NCI-H1436 (cell line): Measurements from ENCODE around the gene TNFAIP8L3.
"Not testable (repeated sequence)": the region's sequence is repeated elsewhere in the genome, so short reads cannot be mapped to it uniquely, and the experiment has no call there.

Experiments used
- DNase-seq: peaks from one replicate; lab custom pipeline; 2025; lab: John Stamatoyannopoulos, UW

The TNFAIP8L3 gene

GRCh38 chr15:51094606-51095569 is at the start of gene TNFAIP8L3:
Gene TNFAIP8L3, minus strand, starts transcription at chr15:51094906. Its CDS starts 311 bp downstream, at chr15:51094595.
- no peak for DNase-seq

DNA sequence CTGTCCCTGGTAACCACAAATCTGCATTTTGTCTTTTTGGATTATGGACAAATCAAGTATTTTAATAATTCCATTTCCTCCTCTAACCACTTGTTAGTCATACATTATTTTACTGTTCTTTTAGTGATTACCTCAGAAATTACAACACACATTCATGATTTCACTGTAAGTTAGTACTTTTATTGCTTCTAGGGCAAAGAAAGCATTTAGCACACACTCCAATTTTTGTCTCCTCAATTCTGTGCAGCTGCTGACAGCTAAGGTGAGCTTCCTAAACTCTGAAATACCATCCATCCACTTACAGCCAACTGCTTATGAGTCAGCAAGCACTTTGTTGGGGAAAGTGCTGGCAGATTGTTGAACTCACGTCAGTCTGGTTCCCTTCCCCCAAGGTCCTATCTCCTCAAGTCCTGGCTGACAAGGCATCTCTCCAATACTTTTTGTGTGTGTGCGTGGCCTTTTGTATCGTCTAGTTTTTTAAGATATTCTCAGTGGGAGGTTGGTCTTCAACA is 49.4 kb upstream of the TNFAIP8L3 start:
- DNase-seq: no peak

DNA sequence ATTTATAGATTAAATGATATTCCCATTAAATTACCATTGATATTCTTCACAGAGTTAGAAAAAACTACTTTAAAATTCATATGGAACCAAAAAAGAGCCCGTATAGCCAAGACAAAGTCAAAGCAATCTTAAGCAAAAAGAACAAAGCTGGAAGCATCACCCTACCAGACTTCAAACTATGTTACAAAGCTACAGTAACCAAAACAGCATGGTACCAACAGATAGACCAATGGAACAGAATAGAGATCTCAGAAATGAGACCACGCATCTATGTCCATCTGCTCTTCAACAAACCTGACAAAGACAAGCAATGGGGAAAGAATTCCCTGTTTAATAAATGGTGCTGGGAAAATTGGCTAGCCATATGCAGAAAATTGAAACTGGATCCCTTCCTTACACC is 45.6 kb upstream of the TNFAIP8L3 start:
- not testable (repeated sequence) for DNase-seq

GRCh38 chr15:51139091-51139490 is 44.4 kb upstream of the TNFAIP8L3 start:
- no peak for DNase-seq

GRCh38 chr15:51137880-51138430 is 43.2 kb upstream of the TNFAIP8L3 start:
- no peak for DNase-seq

DNA sequence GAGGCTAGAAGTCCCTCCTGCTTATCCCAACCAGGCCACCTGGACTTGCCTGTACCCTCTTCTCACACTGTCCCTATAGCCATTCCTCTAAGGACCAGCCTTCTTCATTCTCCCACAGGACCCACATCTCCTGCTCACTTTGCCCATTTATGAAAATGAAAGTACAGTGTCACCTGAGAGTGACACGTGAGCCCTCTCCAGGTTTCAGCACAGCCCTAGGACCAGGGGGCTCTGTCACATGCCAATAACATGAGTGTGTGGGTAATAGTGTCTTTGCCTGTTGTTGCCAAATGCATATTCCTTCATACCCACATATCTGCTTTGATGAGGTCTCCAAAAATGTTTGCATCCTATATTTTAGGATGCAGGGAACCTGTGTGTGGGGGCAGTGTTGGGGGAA is 42.3 kb upstream of the TNFAIP8L3 start:
- DNase-seq: no peak

DNA sequence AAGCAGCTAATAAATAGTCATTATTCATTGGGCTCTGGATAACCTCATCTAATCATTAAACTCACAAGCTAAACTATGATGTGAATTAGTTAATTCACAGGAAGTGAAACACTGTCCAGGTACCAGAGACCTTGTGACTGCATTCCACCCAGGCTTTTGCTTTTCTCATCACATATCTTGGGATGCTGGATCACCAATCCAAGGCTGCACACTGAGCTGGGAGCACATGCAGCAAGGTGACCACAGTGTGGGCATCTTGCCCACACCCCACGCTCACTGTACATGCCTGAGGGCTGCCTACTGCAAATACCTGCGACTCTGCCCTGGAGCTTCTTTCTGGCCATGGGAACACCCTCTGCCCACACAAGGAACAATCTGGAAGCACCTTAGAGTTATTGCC is 40.6 kb upstream of the TNFAIP8L3 start:
- DNase-seq: no peak

DNA sequence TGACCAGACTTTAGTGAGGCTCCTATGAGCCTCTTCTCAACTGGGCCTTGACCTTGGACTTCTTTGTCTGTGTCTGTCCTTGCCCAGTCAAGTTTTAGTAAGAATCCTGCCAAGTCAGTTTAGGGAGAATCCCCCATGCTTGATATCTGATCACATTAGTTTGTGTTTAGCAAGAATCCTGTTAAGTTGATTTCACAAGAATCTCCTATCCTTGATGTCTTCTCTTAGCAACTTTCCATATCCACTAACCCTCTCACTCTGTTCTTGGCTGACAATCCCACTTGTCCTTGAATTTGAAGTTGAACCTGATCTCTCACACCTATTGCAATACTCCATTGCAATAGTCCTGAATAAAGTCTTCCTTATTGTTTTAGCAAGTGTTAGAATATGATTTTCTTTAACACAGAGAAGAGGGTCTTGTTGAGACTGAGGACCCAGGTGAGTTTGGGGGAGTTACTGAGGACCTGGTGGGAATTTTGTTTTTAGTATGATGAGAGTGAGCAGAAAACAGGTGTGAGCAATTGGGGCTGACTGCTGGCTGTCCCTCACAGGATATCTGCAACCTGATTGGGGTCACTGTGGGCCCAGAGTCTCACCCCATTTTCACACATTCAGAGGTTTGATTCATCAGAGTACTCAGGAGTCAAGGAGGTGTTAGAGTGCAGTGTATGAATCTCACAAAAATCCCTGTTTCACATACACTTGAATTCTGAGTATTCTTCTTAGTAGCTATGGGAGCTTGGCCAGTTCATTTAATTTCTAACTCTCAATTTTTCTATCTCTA is 39.9 kb upstream of the TNFAIP8L3 start:
- DNase-seq: no peak

DNA sequence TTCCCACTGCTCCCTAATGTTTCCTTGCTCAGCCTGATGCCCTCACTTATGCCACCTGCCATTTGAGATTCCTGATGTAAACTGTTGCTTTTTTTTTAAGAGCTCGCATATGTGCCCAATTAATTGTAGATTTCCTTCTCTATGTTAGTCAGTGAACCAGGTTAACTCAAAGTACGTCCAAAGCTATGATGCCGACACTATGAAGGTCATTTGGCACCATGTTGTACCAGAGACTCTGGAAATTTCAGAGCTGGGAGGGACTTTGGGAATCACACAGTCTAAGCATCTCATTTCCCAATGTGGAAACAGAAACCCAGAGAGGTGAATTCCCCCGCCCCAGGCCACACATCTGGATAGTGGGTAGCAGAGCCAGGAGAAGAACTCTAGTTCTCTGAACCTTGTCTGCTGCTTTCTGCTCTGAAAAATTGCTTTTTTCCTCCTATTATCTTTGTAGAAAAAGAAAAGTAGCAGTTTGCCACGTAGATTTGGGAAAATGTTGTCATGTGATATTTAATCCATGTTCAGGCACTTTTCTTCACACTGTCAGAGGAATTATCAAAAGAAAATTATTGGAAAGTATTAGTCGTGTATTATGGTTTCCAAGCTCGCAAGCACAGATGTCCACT is 38.5 kb upstream of the TNFAIP8L3 start:
- DNase-seq: no peak

GRCh38 chr15:51132384-51133139 is 37.9 kb upstream of the TNFAIP8L3 start:
- DNase-seq: no peak

- DNase-seq: no peak
Measured at GRCh38 chr15:51131596-51132290, 37.0 kb upstream of the TNFAIP8L3 start.

DNA sequence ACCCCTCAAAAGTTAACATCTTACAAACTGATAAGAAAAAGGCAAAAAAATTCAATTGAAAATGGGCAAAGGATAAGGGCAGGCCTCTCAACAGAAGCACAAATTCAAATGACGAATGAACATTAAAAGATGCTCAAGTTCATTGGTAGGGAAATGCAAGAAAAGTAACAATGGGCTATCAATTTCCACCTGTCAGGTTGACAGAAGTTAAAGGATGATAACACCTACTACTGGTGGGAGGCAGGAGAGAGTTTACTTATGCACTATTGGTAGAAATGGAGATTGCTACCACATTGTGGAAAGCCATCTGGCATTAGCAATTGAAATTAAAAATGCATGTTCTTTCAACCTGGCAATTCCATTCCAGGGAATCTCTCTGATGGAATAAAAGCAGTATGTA is 35.6 kb upstream of the TNFAIP8L3 start:
- DNase-seq: no peak

DNA sequence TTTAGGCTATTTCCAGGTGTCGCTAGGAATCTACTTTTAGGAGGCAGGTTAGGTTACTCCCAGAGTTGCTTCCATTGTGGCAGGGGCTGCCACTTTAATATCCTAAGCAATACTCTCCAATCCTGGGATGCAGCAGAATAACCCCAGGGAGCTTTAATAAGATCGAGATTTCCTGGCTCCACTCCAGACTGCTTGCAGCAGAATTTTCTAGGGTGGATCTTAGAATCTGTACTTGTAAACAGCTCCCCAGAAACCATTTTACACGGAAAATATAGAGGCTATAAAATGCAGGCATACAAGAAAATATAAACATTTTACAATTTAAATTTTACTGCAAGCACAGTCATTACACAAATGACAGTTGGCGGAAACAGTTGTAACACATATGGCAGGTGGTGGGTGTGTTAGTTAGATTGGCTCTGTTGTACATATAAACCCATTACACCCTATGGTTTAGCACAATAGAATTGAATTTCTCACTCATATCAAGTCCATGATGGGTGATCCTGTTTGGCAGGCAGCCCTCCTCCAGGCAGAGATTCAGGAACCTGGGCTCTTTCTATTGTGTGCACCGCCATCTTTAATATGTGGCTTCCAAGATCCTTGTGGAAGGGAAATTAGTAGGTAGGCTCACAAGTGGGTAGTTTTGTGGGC is 35.0 kb upstream of the TNFAIP8L3 start:
- DNase-seq: no peak

- DNase-seq: no peak
Measured at GRCh38 chr15:51128701-51129100, 34.0 kb upstream of the TNFAIP8L3 start.

DNA sequence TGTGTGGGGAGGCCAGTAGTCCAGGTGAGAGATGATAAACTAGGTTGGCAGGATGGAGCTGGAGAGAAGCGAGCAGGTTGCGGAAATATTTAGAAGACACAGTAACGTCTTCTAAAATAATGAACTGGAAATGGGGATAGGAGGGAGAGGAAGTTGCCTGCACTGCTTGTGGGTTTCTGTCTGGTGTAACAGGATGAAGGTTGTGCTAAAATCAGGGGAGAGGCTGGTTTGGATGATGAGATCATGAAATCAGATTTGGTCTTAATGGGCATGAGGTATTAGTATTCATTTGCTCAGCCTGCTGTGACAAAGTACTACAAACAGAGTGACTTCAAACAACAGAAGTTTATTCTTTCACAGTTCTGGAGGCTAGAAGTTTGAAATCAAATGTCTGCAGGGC is 32.1 kb upstream of the TNFAIP8L3 start:
- DNase-seq: no peak

DNA sequence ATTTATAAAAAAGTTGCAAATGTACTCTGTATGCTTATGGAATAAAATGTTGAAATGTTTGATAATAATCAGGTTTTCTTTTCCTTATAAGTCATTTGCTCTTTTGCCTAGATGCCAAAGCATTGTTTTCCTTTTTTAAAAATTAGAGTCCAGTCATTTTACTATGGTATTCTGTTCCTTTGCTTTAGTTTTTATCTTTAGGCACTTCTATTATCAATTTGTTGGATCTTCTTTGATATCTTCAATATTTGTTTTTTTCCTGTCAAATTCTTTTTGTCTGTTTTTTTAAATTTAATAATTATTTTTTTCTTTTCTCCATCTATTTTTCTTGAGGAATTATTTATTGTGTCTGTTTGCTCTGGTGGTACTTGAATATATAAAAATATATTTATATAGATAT is 28.3 kb upstream of the TNFAIP8L3 start:
- not testable (repeated sequence) for DNase-seq

DNA sequence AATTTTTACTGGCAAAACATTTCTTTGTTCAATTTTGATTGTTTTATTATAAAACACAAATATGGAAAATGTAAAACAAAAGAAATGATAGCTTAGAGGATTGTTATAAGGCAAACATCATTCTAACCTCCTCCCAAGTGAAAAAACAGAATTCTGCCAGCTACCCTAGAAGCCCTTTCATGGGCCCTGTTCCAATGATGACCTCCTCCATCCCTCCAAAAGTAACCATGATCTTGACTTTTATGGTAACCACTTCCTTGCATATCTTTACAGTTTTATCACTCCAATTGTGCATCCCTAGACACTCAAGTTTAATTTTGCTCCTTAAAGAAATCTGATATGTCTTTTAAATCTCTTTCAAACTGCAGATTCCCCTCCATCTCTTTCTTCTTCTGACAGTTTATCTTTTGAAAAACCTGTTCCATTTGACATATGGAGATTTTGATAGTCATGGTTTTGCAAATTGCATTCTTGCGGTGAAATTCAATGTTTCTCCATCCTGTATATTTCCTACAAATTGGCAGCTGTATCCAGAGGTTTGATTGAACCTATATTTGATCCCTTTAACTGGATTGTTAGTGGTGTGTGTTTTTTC is 27.0 kb upstream of the TNFAIP8L3 start:
- no peak for DNase-seq

DNA sequence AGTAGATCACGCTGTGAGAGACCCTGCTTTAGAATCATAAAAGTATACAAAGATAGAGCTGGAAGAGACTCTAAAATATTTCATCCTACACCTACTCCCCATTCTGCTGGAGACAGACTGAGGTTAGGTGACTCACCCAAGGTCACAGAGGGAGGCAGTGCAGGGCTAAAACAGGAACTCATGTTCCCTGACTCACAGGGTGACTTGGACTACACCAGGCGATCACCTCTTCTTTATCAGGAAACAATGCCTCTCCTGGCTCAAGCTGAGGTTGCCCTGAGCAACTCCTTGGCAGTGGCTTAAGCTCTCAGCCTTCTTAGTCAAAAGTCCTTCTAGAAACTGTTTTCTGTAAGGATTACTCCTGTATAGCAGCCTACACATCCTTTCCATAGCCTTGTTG is 26.4 kb upstream of the TNFAIP8L3 start:
- DNase-seq: no peak

- no peak for DNase-seq
Measured at GRCh38 chr15:51119120-51119519, 24.4 kb upstream of the TNFAIP8L3 start.

DNA sequence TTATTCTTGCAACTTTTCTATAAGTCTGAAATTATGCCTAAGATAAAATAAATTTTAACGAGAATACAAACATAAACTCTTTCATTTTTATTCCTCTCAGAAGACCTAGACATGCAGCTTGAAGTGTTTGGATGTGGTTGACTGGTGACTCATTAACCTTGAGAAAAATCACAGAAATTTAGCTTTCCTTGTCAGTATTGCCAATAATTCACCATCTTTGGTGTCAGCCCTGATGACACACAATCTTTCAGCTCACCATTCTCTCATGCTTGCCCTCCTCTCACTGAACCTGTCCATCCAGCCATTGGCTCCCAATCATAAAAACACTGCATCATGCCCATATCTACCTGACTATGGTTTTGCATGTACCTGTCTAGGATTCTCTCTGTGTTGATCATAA is 22.6 kb upstream of the TNFAIP8L3 start:
- no peak for DNase-seq
